K562 (cell line): ENCODE results near the gene LAMA1. TPM values are rescaled to one million over a fixed set of nuclear protein-coding genes. Genes with fewer than 3 reads are reported as not detected.
"Not testable (repeated sequence)": the region's sequence is repeated elsewhere in the genome, so short reads cannot be mapped to it uniquely, and the experiment has no call there.

Source experiments
- ATAC-seq: fragments of 200-7000 bp; cut with Tn5 transposase; 3 replicates; pipeline ENCODE4 v1.9.1; 2020; ENCODE audit warnings: moderate library complexity
- BruUV-seq: library from RNA; stranded (reverse); fragments of 400-500 nt; replicated peaks from 2 replicates; lab custom pipeline; 2021; lab: Mats Ljungman, UMichigan
- CTCF ChIA-PET: fragments of 300-600 bp; formaldehyde crosslinking; extraction: SDS; loops from one replicate; lab custom pipeline; 2021; ENCODE audit warnings: low intra/inter-chr PET ratio; lab: Yijun Ruan, JAX
- POLR2A ChIA-PET: fragments of 300-600, 350-650 bp; sonication (Branson Sonifier 250); formaldehyde crosslinking; extraction: SDS; loops from one replicate; lab custom pipeline; 2021; ENCODE audit warnings: antibody characterized with exemption, inconsistent platforms; lab: Yijun Ruan, JAX
- DNase-seq, 4 experiments: peaks; one replicate each; pipeline versions ENCODE4 v3.0.0 to v3.0.0-alpha.2; 2011 to 2018; ENCODE audit warnings: low spot score in 3 of 4, mixed read lengths in 3 of 4; ENCODE audit errors: extremely low read depth in 1 of 4
- FAIRE-seq: peaks from 2 replicates; lab custom pipeline; 2011; peaks lifted over from hg19 to GRCh38; lab: Jason Lieb, UNC
- H2AFZ ChIP-seq: 2 replicates; pipeline ENCODE4 v1.6.0; 2011; ENCODE audit warnings: low read depth, low read length, control low read depth, inconsistent platforms
- H3K27ac ChIP-seq: fragments of 200-600 bp; 3 replicates; pipeline ENCODE4 v1.8.0; 2011; ENCODE audit warnings: low read depth, mild to moderate bottlenecking, control low read depth, inconsistent platforms, low read length, moderate library complexity, mixed read lengths; ENCODE audit errors: extremely low read depth
- H3K27me3 ChIP-seq, 2 experiments: fragments of 300-600 bp in 1 of 2; 2 replicates in 1 of 2; 3 replicates in 1 of 2; pipeline versions ENCODE4 v1.6.0 to v1.8.0; 2011; ENCODE audit warnings: inconsistent platforms in 2 of 2, low read length in 2 of 2, mild to moderate bottlenecking in 1 of 2, mixed read lengths in 1 of 2, moderate library complexity in 1 of 2; ENCODE audit not compliant: control insufficient read depth in 2 of 2, insufficient read depth in 2 of 2
- H3K36me3 ChIP-seq: fragments of 300-600 bp; 3 replicates; pipeline ENCODE4 v1.8.0; 2011; ENCODE audit warnings: mild to moderate bottlenecking, low read length, inconsistent platforms; ENCODE audit not compliant: control insufficient read depth, insufficient read depth
- H3K4me1 ChIP-seq, 2 experiments: fragments of 200-600 bp in 1 of 2; replicated peaks in 1 of 2; 2 replicates in 1 of 2; 3 replicates in 1 of 2; pipeline versions ENCODE4 v1.5.1 to v1.8.0; 2011; ENCODE audit warnings: inconsistent platforms in 2 of 2, low read length in 2 of 2, mild to moderate bottlenecking in 1 of 2, mixed read lengths in 1 of 2, moderate library complexity in 1 of 2; ENCODE audit not compliant: control insufficient read depth in 2 of 2, insufficient read depth in 2 of 2
- H3K4me2 ChIP-seq: 2 replicates; pipeline ENCODE4 v1.6.1; 2011; ENCODE audit warnings: low read length, control low read depth, inconsistent platforms, mixed read lengths; ENCODE audit not compliant: insufficient read depth
- H3K4me3 ChIP-seq: fragments of 200-600 bp; sonication (generic), shearing (Covaris generic); 2 replicates; pipeline ENCODE4 v1.5.1; 2016; ENCODE audit warnings: control low read depth, inconsistent platforms
- H3K79me2 ChIP-seq: fragments of 200-600 bp; 3 replicates; pipeline ENCODE4 v1.8.0; 2011; ENCODE audit warnings: low read length, inconsistent platforms; ENCODE audit not compliant: control insufficient read depth, insufficient read depth
- H3K9ac ChIP-seq, 2 experiments: 2 replicates each; pipeline versions ENCODE4 v1.6.0 to v1.6.1; 2011; ENCODE audit warnings: low read depth in 2 of 2, low read length in 2 of 2, control low read depth in 1 of 2, inconsistent platforms in 1 of 2, mild to moderate bottlenecking in 1 of 2, mixed read lengths in 1 of 2; ENCODE audit not compliant: insufficient read depth in 1 of 2
- H3K9me1 ChIP-seq: one replicate; pipeline ENCODE4 v1.6.0; 2011; ENCODE audit warnings: inconsistent platforms, mild to moderate bottlenecking, low read length, moderate library complexity; ENCODE audit not compliant: control insufficient read depth, insufficient read depth
- H3K9me3 ChIP-seq: replicated peaks from 2 replicates; pipeline ENCODE4 v1.5.1; 2011; ENCODE audit warnings: low read depth, low read length, inconsistent platforms; ENCODE audit not compliant: control insufficient read depth, insufficient read depth
- H4K20me1 ChIP-seq: replicated peaks from 2 replicates; pipeline ENCODE4 v1.6.1; 2011; ENCODE audit warnings: low read length, inconsistent platforms, mixed read lengths; ENCODE audit not compliant: control insufficient read depth, insufficient read depth
- TEAD4 ChIP-seq, 2 experiments: sonication (generic) in 1 of 2; formaldehyde crosslinking in 1 of 2; IDR thresholded peaks; 2 replicates each; pipeline versions ENCODE4 v1.6.1 to v1.8.0; 2012 to 2022; ENCODE audit warnings: borderline replicate concordance in 1 of 2, inconsistent platforms in 1 of 2, low read length in 1 of 2, mild to moderate bottlenecking in 1 of 2, missing genetic modification reagents in 1 of 2
- TFAP4 ChIP-seq: sonication (generic); formaldehyde crosslinking; IDR thresholded peaks from 2 replicates; pipeline ENCODE4 v1.8.0; 2022; ENCODE audit warnings: missing genetic modification reagents, mild to moderate bottlenecking, moderate library complexity, borderline replicate concordance
- WGBS: fragments of 100-300 bp; shearing (Covaris generic); methylation state at CpG from one replicate; pipeline ENCODE4 v1.1.6; 2016; ENCODE audit warnings: low coverage, mixed read lengths; ENCODE audit not compliant: insufficient coverage; ENCODE audit errors: missing lambda C conversion rate; 5-methylcytosine and 5-hydroxymethylcytosine counted together
- in situ Hi-C: fragments of 300-500 bp; cut with MboI; formaldehyde crosslinking; loops from 4 replicates; pipeline ENCODE4 v1.15.0; 2018; ENCODE audit warnings: inconsistent platforms, mixed read lengths
- intact Hi-C: fragments of 100-400 bp; cut with micrococcal nuclease; formaldehyde crosslinking; loops from 2 replicates; pipeline ENCODE4 v1.14.2; 2022
- polyA plus RNA-seq, 8 experiments: library from polyadenylated mRNA; depleted of rRNA in 4 of 8; stranded (reverse) in 5 of 8; unstranded in 3 of 8; fragments of >200 nt; fragmentation: Nextera tagmentation in 2 of 8; fragmentation: Illumina TruSeq in 1 of 8; extraction: Ambion mirVana in 2 of 8; extraction: Trizol in 1 of 8; gene quantifications; 2 replicates each; pipeline versions ENCODE4 v1.2.1 to v1.2.3, GENCODE V29; 2011 to 2014; ENCODE audit warnings: inconsistent platforms in 1 of 8, missing spikeins in 1 of 8
- total RNA-seq, 7 experiments: library from RNA; depleted of rRNA in 6 of 7; stranded (reverse); fragments of >200 nt in 6 of 7; fragmentation: Illumina TruSeq in 2 of 7; extraction: Trizol in 2 of 7; gene quantifications; 2 replicates each; pipeline versions ENCODE4 v1.2.1 to v1.2.3, GENCODE V29; 2011 to 2021; ENCODE audit warnings: low replicate concordance in 1 of 7

Gene LAMA1
- total and polyA plus RNA-seq, 9 of the 15 experiments (the other 6 are each of a cell fraction or from before 2014, with no cell fraction given): 0.04 TPM; not detected in 8

- CTCF ChIA-PET: no interaction called here
- TF ChIP-seq TFAP4 (no peak), TEAD4 (IDR thresholded peaks at IDR 0.05; ENCODE audit: low read length) (no peak), TEAD4 (CRISPR knock-in tag; IDR thresholded peaks at IDR 0.05; ENCODE audit: borderline replicate concordance) (no peak)
- in situ Hi-C loops: no loop called here
- no TSS peak for BruUV-seq
- ATAC-seq (no peak), DNase-seq (no peak), FAIRE-seq (no peak)
- Histone ChIP-seq H3K36me3 (no peaks in the 10 kb centered on the region), H3K9me3 (no peaks in the 10 kb centered on the region), H3K27me3 (peaks cover 25 to 34% of the 10 kb centered on the region in 2 experiments), H3K9ac (no peak overlapping the region), H3K27ac (no peak overlapping the region), H3K4me1 (no peaks in the 10 kb centered on the region), H3K4me3 (no peak overlapping the region), H2AFZ (no peak overlapping the region), H3K9me1 (no peaks in the 10 kb centered on the region), H4K20me1 (no peaks in the 10 kb centered on the region), H3K79me2 (no peaks in the 10 kb centered on the region), H3K4me2 (no peak overlapping the region)
- 1% methylated on average over 4 of the region's 4 CpGs for WGBS
- POLR2A ChIA-PET: interaction anchor here (0.7 to 1.6 kb wide), 2 partner anchors 20 to 38 kb away, joined by 3 read pairs; no protein-coding TSS in a partner anchor
- intact Hi-C loops: no loop called here
Measured at GRCh38 chr18:6939972-6940371, 177.6 kb downstream of the LAMA1 start.

GRCh38 chr18:6938403-6938802 lies 179.2 kb downstream of the LAMA1 start:
- H3K9me1 ChIP-seq, H3K4me3 ChIP-seq, H3K9me3 ChIP-seq, H4K20me1 ChIP-seq, CTCF ChIA-PET, intact Hi-C loops, POLR2A ChIA-PET, H3K4me1 ChIP-seq, BruUV-seq, H3K4me2 ChIP-seq, in situ Hi-C loops, ATAC-seq, H3K36me3 ChIP-seq, H3K27ac ChIP-seq, H2AFZ ChIP-seq, FAIRE-seq, H3K79me2 ChIP-seq, DNase-seq, H3K9ac ChIP-seq: not testable (repeated sequence)
- 3% methylated on average over 2 of the region's 2 CpGs for WGBS
- H3K27me3 ChIP-seq: peaks cover 25 to 28% of the 10 kb centered on the region in 2 experiments
